ENCODE measurements around the gene MCUR1. TPM values are rescaled to one million over a fixed set of nuclear protein-coding genes. Genes with fewer than 3 reads are reported as not detected.

Gene MCUR1
- total and polyA plus RNA-seq, 2 of the 13 experiments (the other 11 are each of a cell fraction or from before 2014, with no cell fraction given), result 8.0 to 29.6 TPM

DNA sequence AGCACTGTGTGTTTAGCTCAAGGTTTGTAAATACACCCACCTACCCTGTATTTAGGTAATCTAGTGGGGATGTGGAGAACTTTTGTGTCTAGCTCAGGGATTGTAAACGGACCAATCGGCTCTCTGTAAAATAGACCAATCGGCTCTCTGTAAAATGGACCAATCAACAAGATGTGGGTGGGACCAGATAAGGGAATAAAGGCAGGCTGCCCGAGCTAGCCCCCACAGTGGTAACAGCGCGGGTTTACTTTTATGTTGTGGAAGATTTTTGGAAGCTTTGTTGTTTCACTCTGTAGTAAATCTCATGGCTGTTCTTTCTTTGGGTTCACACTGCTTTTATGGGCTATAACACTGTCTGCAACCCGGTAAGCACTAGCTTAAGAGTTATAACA is 70.6 kb downstream of the MCUR1 start:
- WGBS (ENCODE audit: low lambda C conversion rate), result 55% methylated on average over 7 of the region's 7 CpGs
- TF ChIP-seq BORCS8-MEF2B (CRISPR knock-in tag; IDR thresholded peaks at IDR 0.05) (no peak), ZNF101 (CRISPR knock-in tag; IDR thresholded peaks at IDR 0.05; ENCODE audit: borderline replicate concordance, low read depth) (no peak), NFYB (CRISPR knock-in tag; IDR thresholded peaks at IDR 0.05) (peak; percentile 35), RBM22 (optimal IDR thresholded peaks at IDR 0.05; ENCODE audit: low read length) (no peak), RFXANK (CRISPR knock-in tag; IDR thresholded peaks at IDR 0.05) (no peak)
- TF ChIP-seq, protein P1, sequence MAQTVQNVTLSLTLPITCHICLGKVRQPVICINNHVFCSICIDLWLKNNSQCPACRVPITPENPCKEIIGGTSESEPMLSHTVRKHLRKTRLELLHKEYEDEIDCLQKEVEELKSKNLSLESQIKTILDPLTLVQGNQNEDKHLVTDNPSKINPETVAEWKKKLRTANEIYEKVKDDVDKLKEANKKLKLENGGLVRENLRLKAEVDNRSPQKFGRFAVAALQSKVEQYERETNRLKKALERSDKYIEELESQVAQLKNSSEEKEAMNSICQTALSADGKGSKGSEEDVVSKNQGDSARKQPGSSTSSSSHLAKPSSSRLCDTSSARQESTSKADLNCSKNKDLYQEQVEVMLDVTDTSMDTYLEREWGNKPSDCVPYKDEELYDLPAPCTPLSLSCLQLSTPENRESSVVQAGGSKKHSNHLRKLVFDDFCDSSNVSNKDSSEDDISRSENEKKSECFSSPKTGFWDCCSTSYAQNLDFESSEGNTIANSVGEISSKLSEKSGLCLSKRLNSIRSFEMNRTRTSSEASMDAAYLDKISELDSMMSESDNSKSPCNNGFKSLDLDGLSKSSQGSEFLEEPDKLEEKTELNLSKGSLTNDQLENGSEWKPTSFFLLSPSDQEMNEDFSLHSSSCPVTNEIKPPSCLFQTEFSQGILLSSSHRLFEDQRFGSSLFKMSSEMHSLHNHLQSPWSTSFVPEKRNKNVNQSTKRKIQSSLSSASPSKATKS (CRISPR knock-in tag; IDR thresholded peaks at IDR 0.05), result no peak
- ChIA-PET CTCF (ENCODE audit: low intra/inter-chr PET ratio, low total read pairs) (no interaction called here), POLR2A (no interaction called here)
- no peak for DNase-seq (ENCODE audit: low spot score)
- Histone ChIP-seq H3K4me2 (ENCODE audit: low read depth, low read length) (no peak overlapping the region), H3K4me1 (ENCODE audit: insufficient read depth, low read length) (no peaks in the 10 kb centered on the region), H4K20me1 (ENCODE audit: insufficient read depth, low read length) (no peaks in the 10 kb centered on the region), H3K27me3 (ENCODE audit: control insufficient read depth in 1 of 2, insufficient read depth in 2 of 2, low read length in 2 of 2) (no peaks in the 10 kb centered on the region; a peak in 1 of 5 replicates), H3K9me3 (ENCODE audit: low read length) (no peaks in the 10 kb centered on the region), H3K9ac (ENCODE audit: insufficient read depth, low read depth, low read length) (no peak overlapping the region), H2AFZ (ENCODE audit: low read length) (no peak overlapping the region), H3K27ac (ENCODE audit: extremely low read length, insufficient read depth, low read length) (no peak overlapping the region), H3K36me3 (replicated peaks in 1 of 2; ENCODE audit: control insufficient read depth in 1 of 2, insufficient read depth in 2 of 2, low read length in 2 of 2) (no peaks in the 10 kb centered on the region), H3K4me3 (replicated peaks in 1 of 3; ENCODE audit: insufficient read depth in 1 of 3, low read depth in 2 of 3, low read length in 3 of 3) (no peak overlapping the region), H3K79me2 (ENCODE audit: insufficient read depth, low read length) (no peaks in the 10 kb centered on the region)
- in situ Hi-C loops (cut with HindIII; ENCODE audit: extremely low pct_ligation_motif_present, low pct_unique_long_range_greater_than_20kb) (no loop called here), intact Hi-C loops (cut with micrococcal nuclease; ENCODE audit: unreplicated experiment) (no loop called here)
- FAIRE-seq, result no peak
- no TSS peak for BruUV-seq (replicated peaks)
- ATAC-seq, result no peak

DNA sequence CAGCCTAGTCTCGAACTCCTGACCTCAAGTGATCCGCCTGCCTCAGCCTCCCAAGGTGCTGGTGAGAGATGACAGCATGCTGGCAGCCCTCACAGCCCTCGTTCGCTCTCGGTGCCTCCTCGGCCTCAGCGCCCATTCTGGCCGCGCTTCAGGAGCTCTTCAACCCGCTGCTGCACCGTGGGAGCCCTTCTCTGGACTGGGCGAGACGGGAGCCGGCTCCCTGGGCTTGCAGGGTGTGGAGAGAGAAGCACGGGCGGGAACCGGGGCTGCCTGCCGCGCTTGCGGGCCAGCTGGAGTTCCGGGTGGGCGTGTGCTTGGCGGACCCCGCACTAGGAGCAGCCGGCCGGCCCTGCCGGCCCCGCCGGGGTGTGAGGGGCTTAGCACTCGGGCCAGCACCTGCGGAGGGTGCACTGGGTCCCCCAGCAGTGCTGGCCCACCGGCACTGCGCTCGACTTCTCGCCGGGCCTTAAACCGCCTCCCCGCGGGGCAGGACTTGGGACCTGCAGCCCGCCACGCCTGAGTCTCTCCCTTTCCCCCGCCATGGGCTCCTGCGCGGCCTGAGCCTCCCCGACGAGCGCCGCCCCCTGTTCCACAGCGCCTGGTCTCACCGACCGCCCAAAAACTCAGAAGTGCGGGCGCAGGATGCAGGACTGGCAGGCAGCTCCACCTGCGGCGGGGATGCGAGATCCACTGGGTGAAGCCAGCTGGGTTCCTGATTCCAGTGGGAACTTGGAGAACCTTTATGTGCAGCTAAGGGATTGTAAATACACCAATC is 71.2 kb downstream of the MCUR1 start:
- in situ Hi-C loops (cut with HindIII; ENCODE audit: extremely low pct_ligation_motif_present, low pct_unique_long_range_greater_than_20kb) (no loop called here), intact Hi-C loops (cut with micrococcal nuclease; ENCODE audit: unreplicated experiment) (no loop called here)
- Histone ChIP-seq H3K4me1 (ENCODE audit: insufficient read depth, low read length) (no peaks in the 10 kb centered on the region), H3K4me3 (replicated peaks in 1 of 3; ENCODE audit: insufficient read depth in 1 of 3, low read depth in 2 of 3, low read length in 3 of 3) (no peak overlapping the region), H4K20me1 (ENCODE audit: insufficient read depth, low read length) (no peaks in the 10 kb centered on the region), H3K79me2 (ENCODE audit: insufficient read depth, low read length) (no peaks in the 10 kb centered on the region), H3K27ac (ENCODE audit: extremely low read length, insufficient read depth, low read length) (no peak overlapping the region), H3K9me3 (ENCODE audit: low read length) (no peaks in the 10 kb centered on the region), H2AFZ (ENCODE audit: low read length) (no peak overlapping the region), H3K9ac (ENCODE audit: insufficient read depth, low read depth, low read length) (no peak overlapping the region), H3K36me3 (replicated peaks in 1 of 2; ENCODE audit: control insufficient read depth in 1 of 2, insufficient read depth in 2 of 2, low read length in 2 of 2) (no peaks in the 10 kb centered on the region), H3K27me3 (ENCODE audit: control insufficient read depth in 1 of 2, insufficient read depth in 2 of 2, low read length in 2 of 2) (no peaks in the 10 kb centered on the region; a peak in 1 of 5 replicates), H3K4me2 (ENCODE audit: low read depth, low read length) (no peak overlapping the region)
- no peak for ATAC-seq
- POLR2A ChIA-PET, result no interaction called here
- CTCF ChIA-PET (ENCODE audit: low intra/inter-chr PET ratio, low total read pairs), result no interaction called here
- WGBS (ENCODE audit: low lambda C conversion rate), result 89% methylated on average over 45 of the region's 56 CpGs
- no peak for FAIRE-seq
- BruUV-seq (replicated peaks), result no TSS peak
- no peak for DNase-seq (ENCODE audit: low spot score)
- no peak for TF ChIP-seq MIER3 (CRISPR knock-in tag; IDR thresholded peaks at IDR 0.05; ENCODE audit: borderline replicate concordance)
- no peak for TF ChIP-seq ZNF441 (CRISPR knock-in tag; IDR thresholded peaks at IDR 0.05; ENCODE audit: borderline replicate concordance)
- no peak for TF ChIP-seq ELF1 (CRISPR knock-in tag; IDR thresholded peaks at IDR 0.05)
- no peak for TF ChIP-seq TCF7L2 (IDR thresholded peaks at IDR 0.05; ENCODE audit: low read depth, low read length)
- no peak for TF ChIP-seq SP140L (CRISPR knock-in tag; IDR thresholded peaks at IDR 0.05; ENCODE audit: borderline replicate concordance)
- TF ChIP-seq DNMT3B (CRISPR knock-in tag; conservative IDR thresholded peaks at IDR 0.05), result no peak
- no peak for TF ChIP-seq ZMYM2 (CRISPR knock-in tag; IDR thresholded peaks at IDR 0.05)
- TF ChIP-seq STAT5B (CRISPR knock-in tag; IDR thresholded peaks at IDR 0.05), result no peak
- TF ChIP-seq SKI (IDR thresholded peaks at IDR 0.05; ENCODE audit: partially characterized antibody), result no peak
- TF ChIP-seq JUND (CRISPR knock-in tag; IDR thresholded peaks at IDR 0.05), result no peak
- TF ChIP-seq, protein P2, sequence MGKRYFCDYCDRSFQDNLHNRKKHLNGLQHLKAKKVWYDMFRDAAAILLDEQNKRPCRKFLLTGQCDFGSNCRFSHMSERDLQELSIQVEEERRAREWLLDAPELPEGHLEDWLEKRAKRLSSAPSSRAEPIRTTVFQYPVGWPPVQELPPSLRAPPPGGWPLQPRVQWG (CRISPR knock-in tag; IDR thresholded peaks at IDR 0.05; ENCODE audit: borderline replicate concordance, low read depth), result no peak

All from HepG2 (cell line).